HepG2 (cell line): ENCODE results near the gene EFEMP2.

Experiments
- FOXK1 ChIP-seq: sonication (generic); formaldehyde crosslinking; IDR thresholded peaks from 2 replicates; pipeline ENCODE4 v1.4.0; 2020; ENCODE audit warnings: low read depth, missing genetic modification reagents, borderline replicate concordance
- NFE2L2 ChIP-seq: fragments of 150-350 bp; IDR thresholded peaks from 2 replicates; pipeline ENCODE4 v1.6.1; 2014; ENCODE audit warnings: low read length
- PLSCR1 ChIP-seq: sonication (generic); formaldehyde crosslinking; IDR thresholded peaks from 2 replicates; pipeline ENCODE4 v1.5.0; 2020; ENCODE audit warnings: missing genetic modification reagents, mild to moderate bottlenecking, borderline replicate concordance

- TF ChIP-seq NFE2L2 (no peak), PLSCR1 (no peak), FOXK1 (no peak)
Measured at GRCh38 chr11:65880844-65881421, 8.3 kb upstream of the EFEMP2 start.
